ENCODE results near the gene HUNK.

DNA sequence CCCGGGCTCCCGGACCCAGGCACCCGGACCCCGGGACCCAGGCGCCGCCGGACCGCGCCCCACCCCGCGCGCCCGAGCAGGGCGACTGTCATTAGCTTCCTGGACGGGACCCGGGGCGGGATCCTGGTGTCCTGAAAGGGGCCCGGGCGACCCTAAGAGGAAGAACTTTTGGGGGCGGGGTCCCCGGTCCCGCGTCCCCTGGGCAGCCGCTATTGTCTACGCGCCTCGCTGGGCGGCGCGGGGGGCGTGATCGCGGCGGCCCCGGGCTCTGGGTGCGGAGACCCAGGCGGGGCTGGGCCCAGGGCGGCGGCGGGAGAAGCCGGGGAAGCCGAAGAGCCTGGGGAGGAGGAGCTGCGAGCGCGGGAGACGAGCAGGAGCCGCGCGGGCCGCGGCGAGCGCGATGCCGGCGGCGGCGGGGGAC, 465 bp downstream of the HUNK start:
- TF ChIP-seq, protein P1, sequence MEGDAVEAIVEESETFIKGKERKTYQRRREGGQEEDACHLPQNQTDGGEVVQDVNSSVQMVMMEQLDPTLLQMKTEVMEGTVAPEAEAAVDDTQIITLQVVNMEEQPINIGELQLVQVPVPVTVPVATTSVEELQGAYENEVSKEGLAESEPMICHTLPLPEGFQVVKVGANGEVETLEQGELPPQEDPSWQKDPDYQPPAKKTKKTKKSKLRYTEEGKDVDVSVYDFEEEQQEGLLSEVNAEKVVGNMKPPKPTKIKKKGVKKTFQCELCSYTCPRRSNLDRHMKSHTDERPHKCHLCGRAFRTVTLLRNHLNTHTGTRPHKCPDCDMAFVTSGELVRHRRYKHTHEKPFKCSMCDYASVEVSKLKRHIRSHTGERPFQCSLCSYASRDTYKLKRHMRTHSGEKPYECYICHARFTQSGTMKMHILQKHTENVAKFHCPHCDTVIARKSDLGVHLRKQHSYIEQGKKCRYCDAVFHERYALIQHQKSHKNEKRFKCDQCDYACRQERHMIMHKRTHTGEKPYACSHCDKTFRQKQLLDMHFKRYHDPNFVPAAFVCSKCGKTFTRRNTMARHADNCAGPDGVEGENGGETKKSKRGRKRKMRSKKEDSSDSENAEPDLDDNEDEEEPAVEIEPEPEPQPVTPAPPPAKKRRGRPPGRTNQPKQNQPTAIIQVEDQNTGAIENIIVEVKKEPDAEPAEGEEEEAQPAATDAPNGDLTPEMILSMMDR (conservative IDR thresholded peaks at IDR 0.05; ENCODE audit: low read depth in 2 of 2), result no peak
- TF ChIP-seq POLR2AphosphoS5 (IDR thresholded peaks at IDR 0.05; ENCODE audit: low read depth) (no peak), JUNB (IDR thresholded peaks at IDR 0.05; ENCODE audit: unreplicated experiment) (no peak)
